H1 (cell line): ENCODE results near the gene GRIPAP1. TPM values are rescaled to one million over a fixed set of nuclear protein-coding genes. Genes with fewer than 3 reads are reported as not detected.

Source experiments
- CTCF ChIA-PET: fragments of 300-600 bp; sonication (Branson Sonifier 250); formaldehyde crosslinking; loops from one replicate; lab custom pipeline; 2021; ENCODE audit not compliant: partially characterized antibody; lab: Charles Lee
- POLR2A ChIA-PET: fragments of 300-600 bp; sonication (Branson Sonifier 250); formaldehyde crosslinking; loops from one replicate; lab custom pipeline; 2021; ENCODE audit warnings: inconsistent platforms; ENCODE audit not compliant: partially characterized antibody; lab: Charles Lee
- DNase-seq, 2 experiments: peaks; one replicate each; pipeline versions ENCODE4 v3.0.0 to v3.0.0-alpha.2; 2010 to 2022; ENCODE audit warnings: low spot score in 2 of 2, low read depth in 1 of 2, mixed read lengths in 1 of 2
- FAIRE-seq: peaks from 2 replicates; lab custom pipeline; 2011; peaks lifted over from hg19 to GRCh38; lab: Jason Lieb, UNC
- H2AFZ ChIP-seq: 2 replicates; pipeline ENCODE4 v1.8.1; 2012; ENCODE audit warnings: low read length, inconsistent platforms
- H2AK5ac ChIP-seq: 2 replicates; pipeline ENCODE4 v1.6.1; 2013; ENCODE audit warnings: low read depth, low read length
- H2BK120ac ChIP-seq: replicated peaks from 2 replicates; pipeline ENCODE3; 2013; ENCODE audit warnings: low read depth, low read length, inconsistent platforms
- H2BK12ac ChIP-seq: 2 replicates; pipeline ENCODE4 v1.6.1; 2013; ENCODE audit warnings: low read depth, low read length
- H2BK15ac ChIP-seq: 2 replicates; pipeline ENCODE4 v1.6.1; 2013; ENCODE audit warnings: low read length
- H2BK20ac ChIP-seq: 2 replicates; pipeline ENCODE4 v1.6.1; 2013; ENCODE audit warnings: low read length
- H2BK5ac ChIP-seq: 2 replicates; pipeline ENCODE4 v1.6.1; 2013; ENCODE audit warnings: low read depth, low read length
- H3K14ac ChIP-seq: 2 replicates; pipeline ENCODE4 v1.6.1; 2013; ENCODE audit warnings: inconsistent platforms; ENCODE audit not compliant: insufficient read length
- H3K18ac ChIP-seq: 2 replicates; pipeline ENCODE4 v1.6.1; 2013; ENCODE audit warnings: low read length; ENCODE audit errors: extremely low read depth
- H3K23ac ChIP-seq: 2 replicates; pipeline ENCODE4 v1.6.1; 2013; ENCODE audit warnings: inconsistent platforms; ENCODE audit not compliant: insufficient read length
- H3K23me2 ChIP-seq: 2 replicates; pipeline ENCODE4 v1.6.1; 2013; ENCODE audit warnings: low read depth, low read length
- H3K27ac ChIP-seq: 2 replicates; pipeline ENCODE4 v1.6.1; 2011; ENCODE audit warnings: low read depth, low read length, inconsistent platforms
- H3K27me3 ChIP-seq, 4 experiments: replicated peaks in 1 of 4; 1 replicate in 1 of 4; 2 replicates in 3 of 4; pipeline versions ENCODE4 v1.6.1 to v1.8.1; 2011 to 2013; ENCODE audit warnings: low read length in 3 of 4, mild to moderate bottlenecking in 3 of 4, inconsistent platforms in 2 of 4, mixed read lengths in 2 of 4, moderate library complexity in 1 of 4; ENCODE audit not compliant: control insufficient read depth in 3 of 4, insufficient read depth in 3 of 4; ENCODE audit errors: extremely low read depth in 1 of 4
- H3K36me3 ChIP-seq, 4 experiments: 2 replicates each; pipeline versions ENCODE4 v1.6.1 to v1.8.1; 2011 to 2013; ENCODE audit warnings: mild to moderate bottlenecking in 4 of 4, low read length in 3 of 4, moderate library complexity in 2 of 4, control low read depth in 1 of 4, inconsistent platforms in 1 of 4; ENCODE audit not compliant: insufficient read depth in 4 of 4, control insufficient read depth in 2 of 4
- H3K4ac ChIP-seq: replicated peaks from 2 replicates; pipeline ENCODE3; 2013; ENCODE audit warnings: low read length, low read depth, mixed read lengths, inconsistent platforms; ENCODE audit not compliant: insufficient read length
- H3K4me1 ChIP-seq, 4 experiments: replicated peaks in 1 of 4; 1 replicate in 1 of 4; 2 replicates in 3 of 4; pipeline versions ENCODE4 v1.6.1 to v1.8.1; 2011 to 2013; ENCODE audit warnings: low read length in 3 of 4, inconsistent platforms in 2 of 4, mixed read lengths in 1 of 4; ENCODE audit not compliant: insufficient read depth in 4 of 4, control insufficient read depth in 3 of 4
- H3K4me2 ChIP-seq, 2 experiments: 2 replicates each; pipeline versions ENCODE4 v1.6.1 to v1.8.1; 2011 to 2013; ENCODE audit warnings: low read depth in 2 of 2, low read length in 2 of 2, control low read depth in 1 of 2, inconsistent platforms in 1 of 2, mild to moderate bottlenecking in 1 of 2; ENCODE audit not compliant: insufficient read depth in 1 of 2
- H3K4me3 ChIP-seq, 4 experiments: fragments of 200-600, 300-600 bp in 1 of 4; sonication (generic), shearing (Covaris generic), sonication (Bioruptor Twin) in 1 of 4; 2 replicates each; pipeline versions ENCODE4 v1.5.1 to v1.8.1; 2011 to 2016; ENCODE audit warnings: low read length in 4 of 4, low read depth in 3 of 4, control low read depth in 2 of 4, inconsistent platforms in 2 of 4, mild to moderate bottlenecking in 2 of 4, mixed read lengths in 1 of 4, moderate library complexity in 1 of 4; ENCODE audit not compliant: insufficient read depth in 2 of 4; ENCODE audit errors: extremely low read depth in 1 of 4
- H3K56ac ChIP-seq: replicated peaks from 2 replicates; pipeline ENCODE3; 2013; ENCODE audit warnings: low read depth, mild to moderate bottlenecking, mixed read lengths, low read length, inconsistent platforms; ENCODE audit not compliant: insufficient read length
- H3K79me1 ChIP-seq: 2 replicates; pipeline ENCODE4 v1.6.1; 2013; ENCODE audit warnings: low read depth, low read length, control low read depth
- H3K79me2 ChIP-seq, 2 experiments: 2 replicates each; pipeline versions ENCODE4 v1.6.1 to v1.8.1; 2012 to 2013; ENCODE audit warnings: low read length in 2 of 2, mild to moderate bottlenecking in 2 of 2, inconsistent platforms in 1 of 2; ENCODE audit not compliant: insufficient read depth in 2 of 2, control insufficient read depth in 1 of 2
- H3K9ac ChIP-seq, 4 experiments: replicated peaks in 1 of 4; 1 replicate in 1 of 4; 2 replicates in 3 of 4; pipeline versions ENCODE4 v1.6.1 to v1.8.1; 2011 to 2013; ENCODE audit warnings: low read depth in 3 of 4, low read length in 3 of 4, control low read depth in 2 of 4, mild to moderate bottlenecking in 2 of 4, moderate library complexity in 2 of 4, inconsistent platforms in 1 of 4; ENCODE audit errors: extremely low read depth in 1 of 4
- H3K9me3 ChIP-seq, 2 experiments: 2 replicates each; pipeline versions ENCODE4 v1.6.1 to v1.8.1; 2012 to 2013; ENCODE audit warnings: mild to moderate bottlenecking in 2 of 2, moderate library complexity in 2 of 2, control low read depth in 1 of 2, inconsistent platforms in 1 of 2, low read depth in 1 of 2, low read length in 1 of 2, mixed read lengths in 1 of 2; ENCODE audit not compliant: insufficient read depth in 2 of 2
- H4K20me1 ChIP-seq, 2 experiments: replicated peaks in 1 of 2; 2 replicates each; pipeline versions ENCODE3 to v1.8.1; 2011 to 2013; ENCODE audit warnings: inconsistent platforms in 2 of 2, low read length in 2 of 2, mild to moderate bottlenecking in 1 of 2; ENCODE audit not compliant: insufficient read depth in 2 of 2, control insufficient read depth in 1 of 2
- H4K5ac ChIP-seq: 2 replicates; pipeline ENCODE4 v1.6.1; 2013; ENCODE audit warnings: low read length, low read depth, mixed read lengths, inconsistent platforms; ENCODE audit not compliant: insufficient read length
- H4K8ac ChIP-seq: 2 replicates; pipeline ENCODE4 v1.8.0; 2013; ENCODE audit warnings: mild to moderate bottlenecking, moderate library complexity, low read length, inconsistent platforms; ENCODE audit not compliant: insufficient read depth; ENCODE audit errors: extremely low read depth
- H4K91ac ChIP-seq: replicated peaks from 2 replicates; pipeline ENCODE3; 2013; ENCODE audit warnings: low read length, mixed read lengths, inconsistent platforms; ENCODE audit not compliant: insufficient read length
- ASH2L ChIP-seq: fragments of 200-600, 300-600 bp; sonication (generic); IDR thresholded peaks from one replicate; pipeline ENCODE4 v1.7.1; 2017; ENCODE audit warnings: low read length
- BCL11A ChIP-seq, 2 experiments: IDR thresholded peaks; one replicate each; pipeline ENCODE4 v1.6.1; 2011; ENCODE audit warnings: low read depth in 2 of 2, low read length in 2 of 2, mild to moderate bottlenecking in 2 of 2
- CBX5 ChIP-seq: fragments of 300-800, 300-1000 bp; sonication (generic); IDR thresholded peaks from 2 replicates; pipeline ENCODE4 v1.7.1; 2016; ENCODE audit warnings: antibody characterized with exemption, low read length, low read depth
- CBX8 ChIP-seq: fragments of 300-800, 300-1000 bp; sonication (generic); IDR thresholded peaks from 2 replicates; pipeline ENCODE4 v1.7.1; 2016; ENCODE audit warnings: low read depth, low read length, borderline replicate concordance
- CHD2 ChIP-seq: IDR thresholded peaks from 2 replicates; pipeline ENCODE4 v1.6.1; 2012; ENCODE audit warnings: low read length, improper control_type of control experiment
- EZH2 ChIP-seq: fragments of 200-600 bp; sonication (generic); IDR thresholded peaks from 2 replicates; pipeline ENCODE4 v1.7.1; 2012; ENCODE audit warnings: low read depth, mild to moderate bottlenecking, moderate library complexity, low read length, inconsistent platforms; ENCODE audit not compliant: severe bottlenecking
- NANOG ChIP-seq: IDR thresholded peaks from 2 replicates; pipeline ENCODE4 v1.6.1; 2011; ENCODE audit warnings: low read length, low read depth, mild to moderate bottlenecking, inconsistent platforms; ENCODE audit not compliant: insufficient read depth, poor library complexity, severe bottlenecking
- POU5F1 ChIP-seq: IDR thresholded peaks from 2 replicates; pipeline ENCODE4 v1.6.1; 2011; ENCODE audit warnings: low read depth, mild to moderate bottlenecking, low read length, moderate library complexity
- RFX5 ChIP-seq: IDR thresholded peaks from 2 replicates; pipeline ENCODE4 v1.6.1; 2011; ENCODE audit warnings: low read depth, low read length, improper control_type of control experiment, borderline replicate concordance
- SIX5 ChIP-seq: IDR thresholded peaks from 2 replicates; pipeline ENCODE4 v1.6.1; 2011; ENCODE audit warnings: mild to moderate bottlenecking, low read depth, low read length
- SRF ChIP-seq: IDR thresholded peaks from 2 replicates; pipeline ENCODE4 v1.6.1; 2011; ENCODE audit warnings: mild to moderate bottlenecking, low read depth, low read length, moderate library complexity
- SUZ12 ChIP-seq: fragments of 200-600 bp; sonication (generic); IDR thresholded peaks from 2 replicates; pipeline ENCODE4 v1.6.1; 2012; ENCODE audit warnings: mild to moderate bottlenecking, inconsistent platforms, low read length, moderate library complexity, mixed read lengths
- TAF1 ChIP-seq: IDR thresholded peaks from 2 replicates; pipeline ENCODE4 v1.6.1; 2011; ENCODE audit warnings: mild to moderate bottlenecking, low read depth, low read length
- TAF7 ChIP-seq: optimal IDR thresholded peaks from 2 replicates; pipeline ENCODE3; 2011; ENCODE audit warnings: low read depth, mild to moderate bottlenecking, inconsistent platforms, low read length, moderate library complexity, borderline replicate concordance
- ZNF274 ChIP-seq: IDR thresholded peaks from 2 replicates; pipeline ENCODE4 v1.7.0; 2012; ENCODE audit warnings: low read length, borderline replicate concordance; ENCODE audit errors: extremely low read depth
- WGBS, 2 experiments: shearing (Covaris generic) in 1 of 2; methylation state at CpG; one replicate each; pipeline versions ENCODE4 v1.1.6 to v1.1.7; 2013 to 2015; ENCODE audit warnings: low lambda C conversion rate in 2 of 2, mixed read lengths in 2 of 2, inconsistent platforms in 1 of 2, low coverage in 1 of 2, missing lambda C conversion rate in 1 of 2; ENCODE audit not compliant: insufficient replicate concordance in 2 of 2, insufficient coverage in 1 of 2, insufficient read length in 1 of 2; ENCODE audit errors: extremely low coverage in 1 of 2, missing lambda C conversion rate in 1 of 2; 5-methylcytosine and 5-hydroxymethylcytosine counted together
- polyA plus RNA-seq, 7 experiments: library from polyadenylated mRNA; depleted of rRNA in 3 of 7; stranded (reverse) in 5 of 7; unstranded in 2 of 7; fragments of >200 nt in 5 of 7; fragments of 200-250 nt in 2 of 7; gene quantifications; 1 replicate in 5 of 7; 2 replicates in 1 of 7; 4 replicates in 1 of 7; pipeline versions ENCODE4 v1.2.1 to v1.2.3, GENCODE V29; 2011 to 2013; ENCODE audit warnings: missing spikeins in 2 of 7, mixed read lengths in 2 of 7
- total RNA-seq: library from RNA; stranded (reverse); fragmentation: NEBNext Ultra II Directional; extraction: Animal tissue kit (Norgen Biotek cat#: 25700); gene quantifications from 2 replicates; pipeline ENCODE4 v1.2.1, GENCODE V29; 2021

The GRIPAP1 gene
- total and polyA plus RNA-seq, 2 of the 8 experiments (the other 6 are each of a cell fraction or from before 2014, with no cell fraction given), result 21.6 to 55.9 TPM

- H2BK5ac ChIP-seq, result no peak overlapping the region
- H4K20me1 ChIP-seq, result no peaks in the 10 kb centered on the region
- H3K79me2 ChIP-seq, result peaks cover 15 to 18% of the 10 kb centered on the region in 2 experiments; a peak in 3 of 4 replicates
- H2AK5ac ChIP-seq, result no peak overlapping the region
- no peaks in the 10 kb centered on the region for H3K27me3 ChIP-seq
- H2BK12ac ChIP-seq, result no peak overlapping the region
- no peak overlapping the region for H2BK15ac ChIP-seq
- H4K8ac ChIP-seq, result no peak overlapping the region
- peaks cover 0 to 5% (median 4%) of the 10 kb centered on the region in 4 experiments; a peak in 3 of 8 replicates for H3K36me3 ChIP-seq
- no peak overlapping the region for H3K4me3 ChIP-seq
- no CpG with 5 or more reads among the region's 2 CpGs for WGBS, 2 experiments
- no peak overlapping the region for H2BK20ac ChIP-seq
- H3K4me1 ChIP-seq, result peaks cover 0 to 7% (median 2%) of the 10 kb centered on the region in 4 experiments; a peak in 4 of 7 replicates
- H3K4ac ChIP-seq, result no peak overlapping the region
- no peak overlapping the region for H3K27ac ChIP-seq
- peaks cover 4% of the 10 kb centered on the region; the same call in 1 of the 2 replicates for H3K23me2 ChIP-seq
- no peak for FAIRE-seq
- no peak overlapping the region for H3K9ac ChIP-seq
- H3K79me1 ChIP-seq, result 0 out of 2 replicates have a peak, but pooled peaks cover 3% of the 10 kb centered on the region
- ChIA-PET POLR2A (interaction anchor here (6.7 kb wide), 1 partner anchor 11 kb away, joined by 70 read pairs; the partner anchor contains the start of gene KCND1), CTCF (no interaction called here)
- no peak overlapping the region for H3K23ac ChIP-seq
- no peak overlapping the region for H4K5ac ChIP-seq
- H3K56ac ChIP-seq, result no peak overlapping the region
- H3K14ac ChIP-seq, result no peak overlapping the region
- no peak overlapping the region for H2AFZ ChIP-seq
- H4K91ac ChIP-seq, result no peak overlapping the region
- no peak overlapping the region for H3K18ac ChIP-seq
- H2BK120ac ChIP-seq, result no peak overlapping the region
- DNase-seq, result no peak
- no peaks in the 10 kb centered on the region for H3K9me3 ChIP-seq
- no peak overlapping the region for H3K4me2 ChIP-seq
- no peak for TF ChIP-seq ASH2L
- no peak for TF ChIP-seq EZH2
- TF ChIP-seq SRF, result no peak
- no peak for TF ChIP-seq NANOG
- TF ChIP-seq TAF7, result no peak
- no peak for TF ChIP-seq TAF1
- no peak for TF ChIP-seq POU5F1
- TF ChIP-seq ZNF274, result no peak
- TF ChIP-seq CHD2, result no peak
- no peak for TF ChIP-seq CBX8
- no peak for TF ChIP-seq RFX5
- TF ChIP-seq CBX5, result no peak
- TF ChIP-seq SUZ12, result no peak
- no peak for TF ChIP-seq SIX5
- TF ChIP-seq BCL11A (IDR thresholded peaks at IDR 0.05; ENCODE audit: low read depth in 2 of 2, low read length in 2 of 2), result no peak
Observed at GRCh38 chrX:48960291-48960690, 41.8 kb downstream of the GRIPAP1 start.
